GM12878 (cell line): ENCODE results near the gene DAD1. TPM values are rescaled to one million over a fixed set of nuclear protein-coding genes. Genes with fewer than 3 reads are reported as not detected.

ENCODE experiments used
- CBX5 ChIP-seq: sonication (generic); IDR thresholded peaks from 2 replicates; pipeline ENCODE4 v1.6.1; 2016; ENCODE audit warnings: low read depth, moderate library complexity, mild to moderate bottlenecking, inconsistent platforms
- CHD2 ChIP-seq: IDR thresholded peaks from 2 replicates; pipeline ENCODE4 v1.6.1; 2011; ENCODE audit warnings: low read depth, low read length, improper control_type of control experiment, borderline replicate concordance
- MTA2 ChIP-seq: fragments of 450-650 bp; IDR thresholded peaks from 2 replicates; pipeline ENCODE4 v1.6.1; 2016; ENCODE audit warnings: low read depth, mild to moderate bottlenecking, moderate library complexity
- MYC ChIP-seq: IDR thresholded peaks from 2 replicates; pipeline ENCODE4 v1.6.1; 2011; ENCODE audit warnings: mild to moderate bottlenecking, low read length, moderate library complexity, inconsistent platforms; ENCODE audit not compliant: insufficient read depth, insufficient replicate concordance, insufficient read length, severe bottlenecking
- NR2C2 ChIP-seq: IDR thresholded peaks from 2 replicates; pipeline ENCODE4 v1.6.1; 2011; ENCODE audit warnings: borderline replicate concordance, low read depth; ENCODE audit not compliant: control insufficient read depth, insufficient read length
- RAD51 ChIP-seq: fragments of 450-650 bp; IDR thresholded peaks from 2 replicates; pipeline ENCODE4 v1.6.1; 2016; ENCODE audit warnings: moderate library complexity, mild to moderate bottlenecking, inconsistent platforms
- SIN3A ChIP-seq: IDR thresholded peaks from 2 replicates; pipeline ENCODE4 v1.6.1; 2012; ENCODE audit warnings: low read depth, low read length, improper control_type of control experiment
- TARDBP ChIP-seq: IDR thresholded peaks from 2 replicates; pipeline ENCODE4 v1.6.1; 2016; ENCODE audit warnings: borderline replicate concordance
- ZNF24 ChIP-seq: fragments of 450-650 bp; IDR thresholded peaks from 2 replicates; pipeline ENCODE4 v1.6.1; 2017; ENCODE audit warnings: antibody characterized with exemption, mild to moderate bottlenecking
- polyA plus RNA-seq, 11 experiments: library from polyadenylated mRNA; depleted of rRNA in 4 of 11; unstranded in 6 of 11; stranded (reverse) in 5 of 11; fragments of >200 nt; fragmentation: Nextera tagmentation in 4 of 11; fragmentation: Illumina TruSeq in 1 of 11; extraction: Ambion mirVana in 4 of 11; extraction: Trizol in 1 of 11; gene quantifications; 1 replicate in 1 of 11; 2 replicates in 10 of 11; pipeline versions ENCODE4 v1.2.1 to v1.2.3, GENCODE V29; 2011 to 2016; ENCODE audit warnings: inconsistent platforms in 2 of 11, missing spikeins in 2 of 11, low read depth in 1 of 11
- total RNA-seq, 4 experiments: library from RNA; depleted of rRNA in 3 of 4; stranded (reverse); fragments of >200 nt in 3 of 4; fragmentation: Illumina TruSeq in 1 of 4; extraction: Trizol in 1 of 4; gene quantifications; 2 replicates each; pipeline versions ENCODE4 v1.2.1 to v1.2.3, GENCODE V29; 2013 to 2021
- TF ChIP-seq, protein P1 (sequence below): IDR thresholded peaks from 2 replicates; pipeline ENCODE4 v1.6.1; 2011; ENCODE audit warnings: mild to moderate bottlenecking, low read depth, low read length, moderate library complexity; ENCODE audit not compliant: insufficient replicate concordance
- TF ChIP-seq, protein P2 (sequence below): fragments of 450-650 bp; formaldehyde crosslinking; IDR thresholded peaks from 2 replicates; pipeline ENCODE4 v1.4.0; 2020; ENCODE audit warnings: mild to moderate bottlenecking, moderate library complexity
- TF ChIP-seq, protein P3 (sequence below): fragments of 450-650 bp; IDR thresholded peaks from 2 replicates; pipeline ENCODE4 v1.6.1; 2017; ENCODE audit warnings: mild to moderate bottlenecking, low read depth, inconsistent platforms; ENCODE audit not compliant: poor library complexity, severe bottlenecking
- TF ChIP-seq, protein P4 (sequence below): fragments of 450-650 bp; IDR thresholded peaks from 2 replicates; pipeline ENCODE4 v1.6.1; 2017; ENCODE audit warnings: mild to moderate bottlenecking
- TF ChIP-seq, protein P5 (sequence below): fragments of 450-650 bp; IDR thresholded peaks from 2 replicates; pipeline ENCODE4 v1.6.1; 2017; ENCODE audit warnings: mild to moderate bottlenecking, moderate library complexity

The DAD1 gene
- total and polyA plus RNA-seq, 10 of the 15 experiments (the other 5 are each of a cell fraction or from before 2014, with no cell fraction given), result 161 to 920 (median 319) TPM

DNA sequence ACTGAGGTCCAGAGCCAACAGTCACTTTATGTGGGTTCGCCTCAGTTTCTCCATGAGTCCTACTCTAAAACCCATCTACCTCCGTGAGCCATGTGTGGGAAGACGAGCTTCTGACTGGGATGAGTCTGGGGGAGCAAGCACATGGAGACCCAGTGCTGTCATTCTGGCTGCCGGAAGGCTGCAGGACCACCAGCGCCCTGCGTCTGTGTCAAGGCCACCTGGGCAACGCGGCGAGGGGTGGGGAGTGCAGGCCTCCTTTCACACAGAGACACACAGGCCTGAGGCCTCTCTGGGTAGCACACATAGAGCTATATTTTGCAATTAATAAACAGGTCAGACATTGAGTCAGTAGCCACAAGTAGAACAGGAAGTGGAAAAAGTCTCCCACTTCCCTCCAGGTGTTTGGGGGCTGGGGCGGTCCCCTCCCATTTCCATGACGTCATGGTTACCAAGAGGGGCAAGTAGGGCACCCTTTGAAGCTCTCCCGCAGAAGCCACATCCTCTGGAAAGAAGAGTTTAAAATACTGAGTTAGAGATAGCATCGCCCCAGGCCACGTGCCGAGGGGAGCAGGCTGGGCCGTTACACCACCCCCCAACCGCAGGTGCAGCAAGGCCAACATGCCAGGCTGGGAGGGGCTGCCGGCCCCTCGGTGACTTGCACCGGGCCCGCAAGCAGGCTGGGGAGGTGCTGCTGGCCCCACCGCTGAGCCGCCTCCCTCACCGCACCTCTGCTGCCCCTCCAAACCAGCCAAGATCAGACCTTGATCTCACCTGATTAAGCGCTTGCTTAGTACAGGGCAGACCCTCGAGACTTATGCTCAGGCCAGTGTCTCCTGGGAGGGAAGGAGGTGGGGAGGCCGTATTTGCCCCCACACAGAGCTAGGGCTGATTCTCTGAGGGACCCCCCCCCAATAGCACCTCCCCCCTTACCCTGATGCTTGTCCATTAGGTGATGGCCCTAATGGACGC, 32.7 kb downstream of the DAD1 start (continued):
- TF ChIP-seq CBX5, result no peak
- peak; percentile 94 for TF ChIP-seq CHD2
- TF ChIP-seq, protein P1, sequence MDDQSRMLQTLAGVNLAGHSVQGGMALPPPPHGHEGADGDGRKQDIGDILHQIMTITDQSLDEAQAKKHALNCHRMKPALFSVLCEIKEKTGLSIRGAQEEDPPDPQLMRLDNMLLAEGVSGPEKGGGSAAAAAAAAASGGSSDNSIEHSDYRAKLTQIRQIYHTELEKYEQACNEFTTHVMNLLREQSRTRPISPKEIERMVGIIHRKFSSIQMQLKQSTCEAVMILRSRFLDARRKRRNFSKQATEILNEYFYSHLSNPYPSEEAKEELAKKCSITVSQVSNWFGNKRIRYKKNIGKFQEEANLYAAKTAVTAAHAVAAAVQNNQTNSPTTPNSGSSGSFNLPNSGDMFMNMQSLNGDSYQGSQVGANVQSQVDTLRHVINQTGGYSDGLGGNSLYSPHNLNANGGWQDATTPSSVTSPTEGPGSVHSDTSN, result no peak
- TF ChIP-seq MYC, result no peak
- peak; percentile 84; the same call in 1 of the 2 replicates for TF ChIP-seq ZNF24
- TF ChIP-seq, protein P2, sequence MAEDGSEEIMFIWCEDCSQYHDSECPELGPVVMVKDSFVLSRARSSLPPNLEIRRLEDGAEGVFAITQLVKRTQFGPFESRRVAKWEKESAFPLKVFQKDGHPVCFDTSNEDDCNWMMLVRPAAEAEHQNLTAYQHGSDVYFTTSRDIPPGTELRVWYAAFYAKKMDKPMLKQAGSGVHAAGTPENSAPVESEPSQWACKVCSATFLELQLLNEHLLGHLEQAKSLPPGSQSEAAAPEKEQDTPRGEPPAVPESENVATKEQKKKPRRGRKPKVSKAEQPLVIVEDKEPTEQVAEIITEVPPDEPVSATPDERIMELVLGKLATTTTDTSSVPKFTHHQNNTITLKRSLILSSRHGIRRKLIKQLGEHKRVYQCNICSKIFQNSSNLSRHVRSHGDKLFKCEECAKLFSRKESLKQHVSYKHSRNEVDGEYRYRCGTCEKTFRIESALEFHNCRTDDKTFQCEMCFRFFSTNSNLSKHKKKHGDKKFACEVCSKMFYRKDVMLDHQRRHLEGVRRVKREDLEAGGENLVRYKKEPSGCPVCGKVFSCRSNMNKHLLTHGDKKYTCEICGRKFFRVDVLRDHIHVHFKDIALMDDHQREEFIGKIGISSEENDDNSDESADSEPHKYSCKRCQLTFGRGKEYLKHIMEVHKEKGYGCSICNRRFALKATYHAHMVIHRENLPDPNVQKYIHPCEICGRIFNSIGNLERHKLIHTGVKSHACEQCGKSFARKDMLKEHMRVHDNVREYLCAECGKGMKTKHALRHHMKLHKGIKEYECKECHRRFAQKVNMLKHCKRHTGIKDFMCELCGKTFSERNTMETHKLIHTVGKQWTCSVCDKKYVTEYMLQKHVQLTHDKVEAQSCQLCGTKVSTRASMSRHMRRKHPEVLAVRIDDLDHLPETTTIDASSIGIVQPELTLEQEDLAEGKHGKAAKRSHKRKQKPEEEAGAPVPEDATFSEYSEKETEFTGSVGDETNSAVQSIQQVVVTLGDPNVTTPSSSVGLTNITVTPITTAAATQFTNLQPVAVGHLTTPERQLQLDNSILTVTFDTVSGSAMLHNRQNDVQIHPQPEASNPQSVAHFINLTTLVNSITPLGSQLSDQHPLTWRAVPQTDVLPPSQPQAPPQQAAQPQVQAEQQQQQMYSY (CRISPR knock-in tag), result peak; percentile 96
- peak; percentile 99 for TF ChIP-seq MTA2
- TF ChIP-seq, protein P3, sequence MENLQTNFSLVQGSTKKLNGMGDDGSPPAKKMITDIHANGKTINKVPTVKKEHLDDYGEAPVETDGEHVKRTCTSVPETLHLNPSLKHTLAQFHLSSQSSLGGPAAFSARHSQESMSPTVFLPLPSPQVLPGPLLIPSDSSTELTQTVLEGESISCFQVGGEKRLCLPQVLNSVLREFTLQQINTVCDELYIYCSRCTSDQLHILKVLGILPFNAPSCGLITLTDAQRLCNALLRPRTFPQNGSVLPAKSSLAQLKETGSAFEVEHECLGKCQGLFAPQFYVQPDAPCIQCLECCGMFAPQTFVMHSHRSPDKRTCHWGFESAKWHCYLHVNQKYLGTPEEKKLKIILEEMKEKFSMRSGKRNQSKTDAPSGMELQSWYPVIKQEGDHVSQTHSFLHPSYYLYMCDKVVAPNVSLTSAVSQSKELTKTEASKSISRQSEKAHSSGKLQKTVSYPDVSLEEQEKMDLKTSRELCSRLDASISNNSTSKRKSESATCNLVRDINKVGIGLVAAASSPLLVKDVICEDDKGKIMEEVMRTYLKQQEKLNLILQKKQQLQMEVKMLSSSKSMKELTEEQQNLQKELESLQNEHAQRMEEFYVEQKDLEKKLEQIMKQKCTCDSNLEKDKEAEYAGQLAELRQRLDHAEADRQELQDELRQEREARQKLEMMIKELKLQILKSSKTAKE, result peak; percentile 100
- TF ChIP-seq SIN3A, result peak; percentile 32; the same call in 1 of the 2 replicates
- peak; percentile 93 for TF ChIP-seq RAD51
- TF ChIP-seq, protein P4, sequence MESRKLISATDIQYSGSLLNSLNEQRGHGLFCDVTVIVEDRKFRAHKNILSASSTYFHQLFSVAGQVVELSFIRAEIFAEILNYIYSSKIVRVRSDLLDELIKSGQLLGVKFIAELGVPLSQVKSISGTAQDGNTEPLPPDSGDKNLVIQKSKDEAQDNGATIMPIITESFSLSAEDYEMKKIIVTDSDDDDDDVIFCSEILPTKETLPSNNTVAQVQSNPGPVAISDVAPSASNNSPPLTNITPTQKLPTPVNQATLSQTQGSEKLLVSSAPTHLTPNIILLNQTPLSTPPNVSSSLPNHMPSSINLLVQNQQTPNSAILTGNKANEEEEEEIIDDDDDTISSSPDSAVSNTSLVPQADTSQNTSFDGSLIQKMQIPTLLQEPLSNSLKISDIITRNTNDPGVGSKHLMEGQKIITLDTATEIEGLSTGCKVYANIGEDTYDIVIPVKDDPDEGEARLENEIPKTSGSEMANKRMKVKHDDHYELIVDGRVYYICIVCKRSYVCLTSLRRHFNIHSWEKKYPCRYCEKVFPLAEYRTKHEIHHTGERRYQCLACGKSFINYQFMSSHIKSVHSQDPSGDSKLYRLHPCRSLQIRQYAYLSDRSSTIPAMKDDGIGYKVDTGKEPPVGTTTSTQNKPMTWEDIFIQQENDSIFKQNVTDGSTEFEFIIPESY, result peak; percentile 62; the same call in 1 of the 2 replicates
- no peak for TF ChIP-seq NR2C2
- TF ChIP-seq TARDBP, result peak; percentile 89
- TF ChIP-seq, protein P5, sequence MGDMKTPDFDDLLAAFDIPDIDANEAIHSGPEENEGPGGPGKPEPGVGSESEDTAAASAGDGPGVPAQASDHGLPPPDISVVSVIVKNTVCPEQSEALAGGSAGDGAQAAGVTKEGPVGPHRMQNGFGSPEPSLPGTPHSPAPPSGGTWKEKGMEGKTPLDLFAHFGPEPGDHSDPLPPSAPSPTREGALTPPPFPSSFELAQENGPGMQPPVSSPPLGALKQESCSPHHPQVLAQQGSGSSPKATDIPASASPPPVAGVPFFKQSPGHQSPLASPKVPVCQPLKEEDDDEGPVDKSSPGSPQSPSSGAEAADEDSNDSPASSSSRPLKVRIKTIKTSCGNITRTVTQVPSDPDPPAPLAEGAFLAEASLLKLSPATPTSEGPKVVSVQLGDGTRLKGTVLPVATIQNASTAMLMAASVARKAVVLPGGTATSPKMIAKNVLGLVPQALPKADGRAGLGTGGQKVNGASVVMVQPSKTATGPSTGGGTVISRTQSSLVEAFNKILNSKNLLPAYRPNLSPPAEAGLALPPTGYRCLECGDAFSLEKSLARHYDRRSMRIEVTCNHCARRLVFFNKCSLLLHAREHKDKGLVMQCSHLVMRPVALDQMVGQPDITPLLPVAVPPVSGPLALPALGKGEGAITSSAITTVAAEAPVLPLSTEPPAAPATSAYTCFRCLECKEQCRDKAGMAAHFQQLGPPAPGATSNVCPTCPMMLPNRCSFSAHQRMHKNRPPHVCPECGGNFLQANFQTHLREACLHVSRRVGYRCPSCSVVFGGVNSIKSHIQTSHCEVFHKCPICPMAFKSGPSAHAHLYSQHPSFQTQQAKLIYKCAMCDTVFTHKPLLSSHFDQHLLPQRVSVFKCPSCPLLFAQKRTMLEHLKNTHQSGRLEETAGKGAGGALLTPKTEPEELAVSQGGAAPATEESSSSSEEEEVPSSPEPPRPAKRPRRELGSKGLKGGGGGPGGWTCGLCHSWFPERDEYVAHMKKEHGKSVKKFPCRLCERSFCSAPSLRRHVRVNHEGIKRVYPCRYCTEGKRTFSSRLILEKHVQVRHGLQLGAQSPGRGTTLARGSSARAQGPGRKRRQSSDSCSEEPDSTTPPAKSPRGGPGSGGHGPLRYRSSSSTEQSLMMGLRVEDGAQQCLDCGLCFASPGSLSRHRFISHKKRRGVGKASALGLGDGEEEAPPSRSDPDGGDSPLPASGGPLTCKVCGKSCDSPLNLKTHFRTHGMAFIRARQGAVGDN, result peak; percentile 99
